Tibial artery (tissue), 4 donors: ENCODE measurements around the gene TAOK3.
"Not testable (repeated sequence)": the region's sequence is repeated elsewhere in the genome, so short reads cannot be mapped to it uniquely, and the experiment has no call there.

Source experiments
- DNase-seq, 2 donors: peaks; one replicate each; pipeline ENCODE4 v3.0.0-alpha.2; 2019
- H3K27ac ChIP-seq, 2 donors: fragments of 200-600 bp; sonication (generic) in 1 of 2; 1 replicate in 1 of 2; 2 replicates in 1 of 2; pipeline ENCODE4 v1.5.1; 2018 to 2019; ENCODE audit warnings: mild to moderate bottlenecking in 1 of 2
- H3K27me3 ChIP-seq, 2 donors: fragments of 200-600 bp; sonication (generic) in 1 of 2; one replicate each; pipeline versions ENCODE4 v1.5.1 to v1.6.0; 2016 to 2019
- H3K36me3 ChIP-seq, 3 donors: fragments of 200-600 bp; sonication (generic) in 2 of 3; one replicate each; pipeline ENCODE4 v1.5.1; 2016 to 2019; ENCODE audit warnings: mild to moderate bottlenecking in 2 of 3
- H3K4me1 ChIP-seq, 4 donors: fragments of 200-600 bp; sonication (generic) in 2 of 4; 1 replicate in 3 of 4; 2 replicates in 1 of 4; pipeline ENCODE4 v1.5.1; 2016 to 2019
- H3K4me3 ChIP-seq, 2 donors: fragments of 200-600 bp; sonication (generic) in 1 of 2; 1 replicate in 1 of 2; 2 replicates in 1 of 2; pipeline ENCODE4 v1.5.1; 2018 to 2019; ENCODE audit warnings: mild to moderate bottlenecking in 2 of 2
- H3K9me3 ChIP-seq, 3 donors: fragments of 200-600 bp; sonication (generic) in 1 of 3; one replicate each; pipeline ENCODE4 v1.5.1; 2016 to 2019
- CTCF ChIP-seq, 2 experiments: fragments of 200-600 bp in 1 of 2; fragments of 450-650 bp in 1 of 2; IDR thresholded peaks; one replicate each; pipeline ENCODE4 v1.5.1; 2017 to 2019; ENCODE audit warnings: antibody characterized with exemption in 2 of 2, mild to moderate bottlenecking in 1 of 2, moderate library complexity in 1 of 2
- intact Hi-C: fragments of 100-400 bp; cut with DNase I; formaldehyde crosslinking; loops from one replicate; pipeline ENCODE4 v1.15.0; 2023; ENCODE audit warnings: low total_unique reads

TAOK3 gene

GRCh38 chr12:118271183-118271582, 101.5 kb downstream of the TAOK3 start:
- Histone ChIP-seq H3K4me1 (no peaks in the 10 kb centered on the region), H3K27ac (no peak overlapping the region), H3K4me3 (no peak overlapping the region), H3K36me3 (no peaks in the 10 kb centered on the region), H3K9me3 (no peaks in the 10 kb centered on the region), H3K27me3 (no peaks in the 10 kb centered on the region)
- no peak for TF ChIP-seq CTCF (IDR thresholded peaks at IDR 0.05)
- intact Hi-C loops, result no loop called here
- no peak for DNase-seq

DNA sequence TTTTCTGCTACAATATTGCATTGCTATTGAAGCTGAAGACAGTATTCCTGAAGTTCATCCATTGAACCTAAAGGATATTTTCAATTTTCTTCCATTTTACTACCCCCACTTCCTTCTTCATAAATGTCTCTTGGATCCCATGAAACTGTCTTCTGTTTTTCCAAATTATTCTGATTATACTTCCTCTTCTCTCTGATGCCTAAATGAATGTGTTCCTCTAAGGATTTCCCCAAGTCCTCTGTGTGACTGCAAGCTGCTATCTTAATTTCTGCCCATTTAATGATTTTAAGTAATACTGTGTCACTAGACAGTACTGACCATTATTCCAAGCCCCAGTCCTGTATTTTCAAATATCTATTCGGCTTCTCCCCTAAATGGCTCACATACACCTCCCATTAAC, 102.9 kb downstream of the TAOK3 start:
- Histone ChIP-seq H3K4me1 (no peaks in the 10 kb centered on the region), H3K9me3 (no peaks in the 10 kb centered on the region), H3K27me3 (no peaks in the 10 kb centered on the region), H3K27ac (no peak overlapping the region), H3K36me3 (no peaks in the 10 kb centered on the region), H3K4me3 (no peak overlapping the region)
- DNase-seq, result no peak
- intact Hi-C loops, result no loop called here
- no peak for TF ChIP-seq CTCF (IDR thresholded peaks at IDR 0.05)

DNA sequence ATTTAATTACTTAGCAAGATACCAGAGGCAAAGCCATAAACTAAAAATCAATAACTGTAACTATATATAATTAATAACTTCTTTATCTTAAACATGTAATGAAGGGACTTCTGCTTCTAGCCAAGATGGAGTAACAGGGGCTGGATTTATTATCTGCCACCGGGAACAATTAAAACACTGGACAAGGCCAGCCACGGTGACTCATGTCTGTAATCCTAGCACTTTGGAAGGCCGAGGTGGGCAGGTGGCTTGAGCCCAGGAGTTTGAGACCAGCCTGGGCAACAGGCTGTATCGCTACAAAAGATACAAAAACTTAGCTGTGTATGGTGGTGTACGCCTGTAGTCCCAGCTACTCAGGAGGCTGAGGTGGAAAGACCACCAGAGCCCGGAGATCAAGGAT, 113.6 kb downstream of the TAOK3 start:
- Histone ChIP-seq H3K4me3 (no peak overlapping the region), H3K27ac (no peak overlapping the region), H3K36me3 (peaks cover 4 to 13% (median 9%) of the 10 kb centered on the region in 3 donors), H3K27me3 (no peaks in the 10 kb centered on the region), H3K4me1 (no peaks in the 10 kb centered on the region), H3K9me3 (no peaks in the 10 kb centered on the region)
- intact Hi-C loops, result no loop called here
- no peak for DNase-seq
- no peak for TF ChIP-seq CTCF (IDR thresholded peaks at IDR 0.05)

DNA sequence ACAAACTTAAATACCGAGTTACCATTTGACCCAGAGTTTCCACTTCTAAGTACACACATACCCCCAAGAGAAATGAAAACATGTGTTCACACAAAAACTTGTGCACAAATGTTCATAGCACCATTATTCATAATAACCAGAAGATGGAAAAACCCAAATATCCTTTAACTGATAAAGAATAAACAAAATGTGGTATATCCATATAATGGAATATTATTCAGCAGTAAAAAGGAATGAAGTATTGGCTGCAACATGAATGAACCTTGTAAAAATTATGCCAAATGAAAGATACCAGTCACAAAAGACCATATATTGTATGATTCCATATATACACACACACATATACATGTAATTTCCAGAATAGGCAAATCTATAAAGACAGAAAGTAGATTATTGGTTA, 116.4 kb downstream of the TAOK3 start:
- no peak for TF ChIP-seq CTCF (IDR thresholded peaks at IDR 0.05)
- Histone ChIP-seq H3K27me3 (no peaks in the 10 kb centered on the region), H3K9me3 (no peaks in the 10 kb centered on the region)

DNA sequence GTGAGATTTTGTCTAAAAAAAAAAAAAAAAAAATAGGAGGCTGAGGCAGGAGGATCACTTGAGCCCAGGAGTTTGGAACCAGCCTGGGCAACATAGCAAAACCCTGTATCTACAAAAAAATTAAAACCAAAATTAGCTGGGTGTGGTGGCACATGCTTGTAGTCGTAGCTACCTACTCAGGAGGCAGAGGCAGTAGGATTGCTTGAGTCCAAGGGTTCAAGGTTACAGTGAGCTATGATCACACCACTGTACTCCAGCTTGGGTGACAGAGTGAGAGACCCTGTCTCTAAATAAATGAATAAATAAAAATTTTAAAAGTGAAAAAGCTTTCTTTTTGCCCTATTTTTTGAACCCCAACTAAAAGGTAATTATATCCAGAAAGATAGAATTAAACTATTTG, 123.2 kb downstream of the TAOK3 start:
- no peak for DNase-seq
- Histone ChIP-seq H3K36me3 (peaks cover 0 to 1% (median 0%) of the 10 kb centered on the region in 3 donors), H3K4me1 (no peaks in the 10 kb centered on the region), H3K27me3 (no peaks in the 10 kb centered on the region), H3K4me3 (no peak overlapping the region), H3K9me3 (no peaks in the 10 kb centered on the region), H3K27ac (no peak overlapping the region)
- intact Hi-C loops, result no loop called here
- TF ChIP-seq CTCF (IDR thresholded peaks at IDR 0.05), result no peak

More for the DNA sequence above, 116.4 kb downstream of the TAOK3 start:
- no peak overlapping the region for H3K27ac ChIP-seq
- peaks cover 4 to 12% (median 9%) of the 10 kb centered on the region in 3 donors for H3K36me3 ChIP-seq
- intact Hi-C loops, result no loop called here
- no peaks in the 10 kb centered on the region for H3K4me1 ChIP-seq
- no peak for DNase-seq
- no peak overlapping the region for H3K4me3 ChIP-seq

- H3K27me3 ChIP-seq, DNase-seq, H3K4me1 ChIP-seq, intact Hi-C loops, H3K36me3 ChIP-seq, H3K27ac ChIP-seq, H3K9me3 ChIP-seq, H3K4me3 ChIP-seq: not testable (repeated sequence)
Observed at GRCh38 chr12:118245886-118246285, 126.8 kb downstream of the TAOK3 start.
